Measurements from ENCODE around the gene GUCA1C. TPM values are rescaled to one million over a fixed set of nuclear protein-coding genes. Genes with fewer than 3 reads are reported as not detected.

GUCA1C gene
- total and polyA plus RNA-seq, 10 of the 15 experiments (the other 5 are each of a cell fraction or from before 2014, with no cell fraction given), result not detected

DNA sequence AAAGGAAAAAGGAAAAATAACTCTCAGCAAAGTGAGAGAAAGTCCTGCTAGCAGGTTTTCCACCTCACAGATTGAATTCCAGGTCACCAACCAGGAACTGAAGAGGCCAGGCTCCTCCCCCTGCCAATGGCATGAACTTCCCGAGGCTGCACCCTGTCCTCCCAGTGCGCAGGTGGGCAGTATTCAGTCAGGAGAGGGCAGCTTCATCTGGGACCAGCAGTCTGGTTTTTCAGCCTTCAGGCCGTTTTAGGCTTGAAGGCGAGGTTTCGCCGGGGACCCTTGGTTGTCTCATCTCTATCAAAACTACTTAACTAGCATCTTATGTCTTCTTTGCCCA is 89.9 kb downstream of the GUCA1C start (continued):
- TF ChIP-seq, protein P1, sequence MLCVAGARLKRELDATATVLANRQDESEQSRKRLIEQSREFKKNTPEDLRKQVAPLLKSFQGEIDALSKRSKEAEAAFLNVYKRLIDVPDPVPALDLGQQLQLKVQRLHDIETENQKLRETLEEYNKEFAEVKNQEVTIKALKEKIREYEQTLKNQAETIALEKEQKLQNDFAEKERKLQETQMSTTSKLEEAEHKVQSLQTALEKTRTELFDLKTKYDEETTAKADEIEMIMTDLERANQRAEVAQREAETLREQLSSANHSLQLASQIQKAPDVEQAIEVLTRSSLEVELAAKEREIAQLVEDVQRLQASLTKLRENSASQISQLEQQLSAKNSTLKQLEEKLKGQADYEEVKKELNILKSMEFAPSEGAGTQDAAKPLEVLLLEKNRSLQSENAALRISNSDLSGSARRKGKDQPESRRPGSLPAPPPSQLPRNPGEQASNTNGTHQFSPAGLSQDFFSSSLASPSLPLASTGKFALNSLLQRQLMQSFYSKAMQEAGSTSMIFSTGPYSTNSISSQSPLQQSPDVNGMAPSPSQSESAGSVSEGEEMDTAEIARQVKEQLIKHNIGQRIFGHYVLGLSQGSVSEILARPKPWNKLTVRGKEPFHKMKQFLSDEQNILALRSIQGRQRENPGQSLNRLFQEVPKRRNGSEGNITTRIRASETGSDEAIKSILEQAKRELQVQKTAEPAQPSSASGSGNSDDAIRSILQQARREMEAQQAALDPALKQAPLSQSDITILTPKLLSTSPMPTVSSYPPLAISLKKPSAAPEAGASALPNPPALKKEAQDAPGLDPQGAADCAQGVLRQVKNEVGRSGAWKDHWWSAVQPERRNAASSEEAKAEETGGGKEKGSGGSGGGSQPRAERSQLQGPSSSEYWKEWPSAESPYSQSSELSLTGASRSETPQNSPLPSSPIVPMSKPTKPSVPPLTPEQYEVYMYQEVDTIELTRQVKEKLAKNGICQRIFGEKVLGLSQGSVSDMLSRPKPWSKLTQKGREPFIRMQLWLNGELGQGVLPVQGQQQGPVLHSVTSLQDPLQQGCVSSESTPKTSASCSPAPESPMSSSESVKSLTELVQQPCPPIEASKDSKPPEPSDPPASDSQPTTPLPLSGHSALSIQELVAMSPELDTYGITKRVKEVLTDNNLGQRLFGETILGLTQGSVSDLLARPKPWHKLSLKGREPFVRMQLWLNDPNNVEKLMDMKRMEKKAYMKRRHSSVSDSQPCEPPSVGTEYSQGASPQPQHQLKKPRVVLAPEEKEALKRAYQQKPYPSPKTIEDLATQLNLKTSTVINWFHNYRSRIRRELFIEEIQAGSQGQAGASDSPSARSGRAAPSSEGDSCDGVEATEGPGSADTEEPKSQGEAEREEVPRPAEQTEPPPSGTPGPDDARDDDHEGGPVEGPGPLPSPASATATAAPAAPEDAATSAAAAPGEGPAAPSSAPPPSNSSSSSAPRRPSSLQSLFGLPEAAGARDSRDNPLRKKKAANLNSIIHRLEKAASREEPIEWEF (IDR thresholded peaks at IDR 0.05; ENCODE audit: insufficient replicate concordance, low read depth, low read length), result no peak
- TF ChIP-seq GATAD2B (conservative IDR thresholded peaks at IDR 0.05; ENCODE audit: low read depth) (no peak), TAF1 (IDR thresholded peaks at IDR 0.05; ENCODE audit: borderline replicate concordance, low read depth, low read length) (no peak), PKNOX1 (IDR thresholded peaks at IDR 0.05) (no peak)
- TF ChIP-seq, protein P2, sequence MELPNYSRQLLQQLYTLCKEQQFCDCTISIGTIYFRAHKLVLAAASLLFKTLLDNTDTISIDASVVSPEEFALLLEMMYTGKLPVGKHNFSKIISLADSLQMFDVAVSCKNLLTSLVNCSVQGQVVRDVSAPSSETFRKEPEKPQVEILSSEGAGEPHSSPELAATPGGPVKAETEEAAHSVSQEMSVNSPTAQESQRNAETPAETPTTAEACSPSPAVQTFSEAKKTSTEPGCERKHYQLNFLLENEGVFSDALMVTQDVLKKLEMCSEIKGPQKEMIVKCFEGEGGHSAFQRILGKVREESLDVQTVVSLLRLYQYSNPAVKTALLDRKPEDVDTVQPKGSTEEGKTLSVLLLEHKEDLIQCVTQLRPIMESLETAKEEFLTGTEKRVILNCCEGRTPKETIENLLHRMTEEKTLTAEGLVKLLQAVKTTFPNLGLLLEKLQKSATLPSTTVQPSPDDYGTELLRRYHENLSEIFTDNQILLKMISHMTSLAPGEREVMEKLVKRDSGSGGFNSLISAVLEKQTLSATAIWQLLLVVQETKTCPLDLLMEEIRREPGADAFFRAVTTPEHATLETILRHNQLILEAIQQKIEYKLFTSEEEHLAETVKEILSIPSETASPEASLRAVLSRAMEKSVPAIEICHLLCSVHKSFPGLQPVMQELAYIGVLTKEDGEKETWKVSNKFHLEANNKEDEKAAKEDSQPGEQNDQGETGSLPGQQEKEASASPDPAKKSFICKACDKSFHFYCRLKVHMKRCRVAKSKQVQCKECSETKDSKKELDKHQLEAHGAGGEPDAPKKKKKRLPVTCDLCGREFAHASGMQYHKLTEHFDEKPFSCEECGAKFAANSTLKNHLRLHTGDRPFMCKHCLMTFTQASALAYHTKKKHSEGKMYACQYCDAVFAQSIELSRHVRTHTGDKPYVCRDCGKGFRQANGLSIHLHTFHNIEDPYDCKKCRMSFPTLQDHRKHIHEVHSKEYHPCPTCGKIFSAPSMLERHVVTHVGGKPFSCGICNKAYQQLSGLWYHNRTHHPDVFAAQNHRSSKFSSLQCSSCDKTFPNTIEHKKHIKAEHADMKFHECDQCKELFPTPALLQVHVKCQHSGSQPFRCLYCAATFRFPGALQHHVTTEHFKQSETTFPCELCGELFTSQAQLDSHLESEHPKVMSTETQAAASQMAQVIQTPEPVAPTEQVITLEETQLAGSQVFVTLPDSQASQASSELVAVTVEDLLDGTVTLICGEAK (IDR thresholded peaks at IDR 0.05; ENCODE audit: borderline replicate concordance), result no peak

All from GM12878 (cell line).